Gastroesophageal sphincter (tissue), 3 donors: ENCODE measurements around the gene CAMK1G.

ENCODE experiments used
- EP300 ChIP-seq: sonication (generic); formaldehyde crosslinking; IDR thresholded peaks from one replicate; pipeline ENCODE4 v1.6.1; 2017; ENCODE audit warnings: antibody characterized with exemption, mild to moderate bottlenecking
- POLR2A ChIP-seq, 2 donors: fragments of 450-650 bp; IDR thresholded peaks; one replicate each; pipeline ENCODE4 v1.6.1; 2017; ENCODE audit warnings: antibody characterized with exemption in 2 of 2, mild to moderate bottlenecking in 2 of 2, moderate library complexity in 1 of 2
- POLR2AphosphoS5 ChIP-seq: sonication (generic); formaldehyde crosslinking; IDR thresholded peaks from one replicate; pipeline ENCODE4 v1.6.1; 2017; ENCODE audit warnings: antibody characterized with exemption
- TF ChIP-seq, protein P1 (sequence below), 4 experiments: fragments of 200-600 bp in 2 of 4; fragments of 450-650 bp in 2 of 4; sonication (generic) in 1 of 4; IDR thresholded peaks; one replicate each; pipeline ENCODE4 v1.5.1; 2017 to 2019; ENCODE audit warnings: antibody characterized with exemption in 4 of 4, mild to moderate bottlenecking in 2 of 4, moderate library complexity in 2 of 4

DNA sequence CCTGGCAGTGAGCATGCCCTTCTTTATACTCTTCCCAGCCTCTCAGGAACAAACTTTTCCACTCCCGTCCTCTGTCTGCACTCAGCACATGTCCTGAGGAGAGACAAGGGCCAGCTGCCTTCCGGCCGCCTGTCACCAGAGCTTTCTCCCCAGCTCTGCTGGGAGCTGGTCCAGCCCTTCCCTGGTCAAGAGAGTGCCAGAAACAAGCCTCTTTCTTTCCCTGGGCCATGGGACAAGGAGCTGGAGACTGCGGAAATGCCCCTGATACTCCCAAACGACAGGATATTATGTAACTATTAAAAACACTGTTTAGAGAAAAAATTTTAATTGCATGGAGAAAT, 58.3 kb downstream of the CAMK1G start:
- TF ChIP-seq, protein P1, sequence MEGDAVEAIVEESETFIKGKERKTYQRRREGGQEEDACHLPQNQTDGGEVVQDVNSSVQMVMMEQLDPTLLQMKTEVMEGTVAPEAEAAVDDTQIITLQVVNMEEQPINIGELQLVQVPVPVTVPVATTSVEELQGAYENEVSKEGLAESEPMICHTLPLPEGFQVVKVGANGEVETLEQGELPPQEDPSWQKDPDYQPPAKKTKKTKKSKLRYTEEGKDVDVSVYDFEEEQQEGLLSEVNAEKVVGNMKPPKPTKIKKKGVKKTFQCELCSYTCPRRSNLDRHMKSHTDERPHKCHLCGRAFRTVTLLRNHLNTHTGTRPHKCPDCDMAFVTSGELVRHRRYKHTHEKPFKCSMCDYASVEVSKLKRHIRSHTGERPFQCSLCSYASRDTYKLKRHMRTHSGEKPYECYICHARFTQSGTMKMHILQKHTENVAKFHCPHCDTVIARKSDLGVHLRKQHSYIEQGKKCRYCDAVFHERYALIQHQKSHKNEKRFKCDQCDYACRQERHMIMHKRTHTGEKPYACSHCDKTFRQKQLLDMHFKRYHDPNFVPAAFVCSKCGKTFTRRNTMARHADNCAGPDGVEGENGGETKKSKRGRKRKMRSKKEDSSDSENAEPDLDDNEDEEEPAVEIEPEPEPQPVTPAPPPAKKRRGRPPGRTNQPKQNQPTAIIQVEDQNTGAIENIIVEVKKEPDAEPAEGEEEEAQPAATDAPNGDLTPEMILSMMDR (IDR thresholded peaks at IDR 0.05) = no peak
- TF ChIP-seq POLR2A (IDR thresholded peaks at IDR 0.05) = no peak
- peak; percentile 73 for TF ChIP-seq POLR2AphosphoS5
- no peak for TF ChIP-seq EP300
